Epithelial cell of alveolus of lung (primary cell): Measurements from ENCODE around the gene KLHL11. TPM values are rescaled to one million over a fixed set of nuclear protein-coding genes. Genes with fewer than 3 reads are reported as not detected.

ENCODE experiments used
- total RNA-seq: library from RNA; depleted of rRNA; stranded (reverse); fragments of >200 nt; gene quantifications from 2 replicates; pipeline ENCODE4 v1.2.1, GENCODE V29; 2015

KLHL11 gene, protein sequence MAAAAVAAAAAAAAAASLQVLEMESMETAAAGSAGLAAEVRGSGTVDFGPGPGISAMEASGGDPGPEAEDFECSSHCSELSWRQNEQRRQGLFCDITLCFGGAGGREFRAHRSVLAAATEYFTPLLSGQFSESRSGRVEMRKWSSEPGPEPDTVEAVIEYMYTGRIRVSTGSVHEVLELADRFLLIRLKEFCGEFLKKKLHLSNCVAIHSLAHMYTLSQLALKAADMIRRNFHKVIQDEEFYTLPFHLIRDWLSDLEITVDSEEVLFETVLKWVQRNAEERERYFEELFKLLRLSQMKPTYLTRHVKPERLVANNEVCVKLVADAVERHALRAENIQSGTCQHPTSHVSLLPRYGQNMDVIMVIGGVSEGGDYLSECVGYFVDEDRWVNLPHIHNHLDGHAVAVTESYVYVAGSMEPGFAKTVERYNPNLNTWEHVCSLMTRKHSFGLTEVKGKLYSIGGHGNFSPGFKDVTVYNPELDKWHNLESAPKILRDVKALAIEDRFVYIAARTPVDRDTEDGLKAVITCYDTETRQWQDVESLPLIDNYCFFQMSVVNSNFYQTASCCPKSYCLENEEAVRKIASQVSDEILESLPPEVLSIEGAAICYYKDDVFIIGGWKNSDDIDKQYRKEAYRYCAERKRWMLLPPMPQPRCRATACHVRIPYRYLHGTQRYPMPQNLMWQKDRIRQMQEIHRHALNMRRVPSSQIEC
- 16.3 and 23.9 TPM in 2 replicates for total RNA-seq

DNA sequence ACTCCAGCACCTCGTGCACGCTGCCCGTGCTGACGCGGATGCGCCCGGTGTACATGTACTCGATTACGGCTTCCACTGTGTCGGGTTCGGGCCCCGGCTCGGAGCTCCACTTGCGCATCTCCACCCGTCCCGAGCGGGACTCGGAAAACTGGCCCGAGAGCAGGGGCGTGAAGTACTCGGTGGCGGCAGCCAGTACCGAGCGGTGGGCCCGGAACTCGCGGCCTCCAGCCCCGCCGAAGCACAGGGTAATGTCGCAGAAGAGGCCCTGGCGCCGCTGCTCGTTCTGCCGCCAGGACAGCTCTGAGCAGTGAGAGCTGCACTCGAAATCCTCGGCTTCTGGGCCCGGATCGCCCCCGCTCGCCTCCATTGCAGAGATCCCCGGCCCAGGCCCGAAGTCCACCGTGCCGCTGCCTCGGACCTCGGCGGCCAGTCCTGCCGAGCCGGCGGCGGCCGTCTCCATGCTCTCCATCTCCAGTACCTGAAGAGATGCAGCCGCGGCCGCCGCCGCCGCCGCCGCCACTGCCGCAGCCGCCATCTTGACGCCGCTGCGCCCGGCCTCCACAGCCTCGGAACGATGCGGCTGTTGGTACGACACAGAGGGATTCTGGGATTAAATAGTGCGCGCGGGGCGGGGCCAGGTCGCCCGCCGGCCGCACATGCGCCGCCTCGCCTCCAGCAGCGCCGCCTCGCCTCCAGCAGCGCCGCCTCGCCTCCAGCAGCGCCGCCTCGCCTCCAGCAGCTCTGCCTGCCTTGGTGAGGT, at the start of gene KLHL11:
KLHL11 (minus strand) TSS at position 588 of the 760 bp plus-strand sequence; CDS start at position 535, 53 bp downstream.

GRCh38 chr17:41837761-41838538, 27.3 kb downstream of the KLHL11 start, which contains the start of gene KLHL10:
TSS of gene KLHL10 (plus strand) at chr17:41837825. CDS start at chr17:41837933, 108 bp downstream.

GRCh38 chr17:41835800-41836549, 29.2 kb downstream of the KLHL11 start, which contains the start of gene NT5C3B:
TSS of gene NT5C3B (minus strand) at chr17:41836232. CDS start at chr17:41836193, 39 bp downstream.

DNA sequence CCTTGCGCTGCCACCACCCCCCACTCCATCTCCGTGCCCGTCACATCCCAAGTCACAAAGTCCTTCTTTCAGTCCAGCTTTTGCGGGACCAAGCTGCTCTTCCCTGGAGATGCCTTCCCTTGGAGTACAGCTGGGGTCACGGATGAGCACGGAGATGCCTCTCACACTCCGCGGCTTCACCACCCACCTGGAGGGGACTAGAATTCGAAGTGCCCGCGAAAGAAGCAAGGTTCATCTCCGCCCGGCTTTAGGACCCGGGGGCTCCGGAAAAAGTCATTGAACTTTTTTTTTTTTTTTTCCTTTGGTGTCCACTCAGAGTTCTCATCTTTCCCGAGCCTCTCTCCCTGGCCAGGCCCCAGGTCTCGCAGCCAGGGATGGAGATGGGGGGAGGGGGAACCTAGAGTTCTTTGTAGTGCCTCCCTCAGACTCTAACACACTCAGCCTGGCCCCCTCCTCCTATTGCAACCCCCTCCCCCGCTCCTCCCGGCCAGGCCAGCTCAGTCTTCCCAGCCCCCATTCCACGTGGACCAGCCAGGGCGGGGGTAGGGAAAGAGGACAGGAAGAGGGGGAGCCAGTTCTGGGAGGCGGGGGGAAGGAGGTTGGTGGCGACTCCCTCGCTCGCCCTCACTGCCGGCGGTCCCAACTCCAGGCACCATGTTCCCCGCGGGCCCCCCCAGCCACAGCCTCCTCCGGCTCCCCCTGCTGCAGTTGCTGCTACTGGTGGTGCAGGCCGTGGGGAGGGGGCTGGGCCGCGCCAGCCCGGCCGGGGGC, 52.7 kb downstream of the KLHL11 start, which contains the start of gene FKBP10:
FKBP10 (plus strand) TSS at position 624 of the 771 bp plus-strand sequence; CDS start at position 655, 31 bp downstream.

DNA sequence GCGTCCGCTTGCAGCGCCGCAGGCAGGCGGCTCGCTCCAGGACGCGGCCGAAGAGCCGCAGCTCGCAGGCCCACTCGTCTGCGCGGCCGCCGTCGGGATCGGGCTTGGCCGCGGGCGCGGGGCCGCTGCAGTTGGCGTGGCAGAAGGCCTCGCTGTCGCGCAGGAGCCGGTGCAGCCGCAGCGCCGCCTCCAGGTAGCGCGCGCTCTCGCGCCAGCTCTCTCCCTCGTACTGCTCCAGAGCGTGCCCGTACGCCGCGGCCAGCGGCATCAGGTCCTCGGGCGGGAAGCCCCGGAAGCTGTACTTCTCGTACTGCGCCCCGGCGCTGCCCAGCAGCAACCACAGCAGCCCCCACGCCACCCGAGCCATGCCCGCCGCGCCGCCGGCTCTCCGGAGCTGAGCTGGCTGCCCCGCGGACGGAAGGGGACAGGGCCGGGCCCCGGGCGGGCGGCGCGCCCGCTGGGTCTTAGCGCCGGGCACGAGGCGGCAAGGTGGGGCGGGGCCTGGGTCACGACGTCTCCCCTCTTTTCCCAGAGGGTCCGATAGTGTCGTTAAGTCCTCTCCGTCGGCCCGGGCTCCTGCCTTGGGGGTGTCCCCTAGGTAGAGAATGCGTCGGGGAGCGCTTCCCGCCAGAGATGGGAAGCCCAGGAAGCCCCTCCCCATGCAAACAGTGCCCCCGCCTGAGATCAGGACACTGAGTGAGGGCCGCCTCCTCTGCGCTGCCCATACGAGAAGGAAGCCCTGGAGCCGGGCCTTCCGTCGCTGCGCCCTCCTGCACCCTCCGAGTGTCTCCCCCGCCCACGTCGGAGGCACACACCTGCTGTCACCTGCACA, 53.5 kb downstream of the KLHL11 start, which contains the start of gene P3H4:
P3H4 (minus strand) TSS at position 401 of the 832 bp plus-strand sequence; CDS start at position 367, 34 bp downstream.

Other genes with a start within 250 kb of the KLHL11 start
- gene KRT17, start 240.8 kb downstream of the KLHL11 start, total RNA-seq: 11.0 and 103 TPM in 2 replicates
- 116 and 382 TPM in 2 replicates for gene EIF1, start 176.5 kb downstream of the KLHL11 start, total RNA-seq
- not detected in 2 replicates for gene GAST, start 153.1 kb downstream of the KLHL11 start, total RNA-seq
- under 0.01 and 0.40 TPM in 2 replicates for gene HAP1, start 130.8 kb downstream of the KLHL11 start, total RNA-seq
- gene JUP, start 78.7 kb downstream of the KLHL11 start, total RNA-seq: 118 and 240 TPM in 2 replicates
- 97.5 and 116 TPM in 2 replicates for gene P3H4, start 53.5 kb downstream of the KLHL11 start, total RNA-seq
- 517 and 587 TPM in 2 replicates for gene FKBP10, start 52.4 kb downstream of the KLHL11 start, total RNA-seq
- 36.6 and 71.5 TPM in 2 replicates for gene NT5C3B, start 29.2 kb downstream of the KLHL11 start, total RNA-seq
- gene KLHL10, start 27.6 kb downstream of the KLHL11 start, total RNA-seq: not detected in 2 replicates
- gene ACLY, start 53.5 kb upstream of the KLHL11 start, total RNA-seq: 123 and 285 TPM in 2 replicates
- gene ODAD4, start 65.2 kb upstream of the KLHL11 start, total RNA-seq: 0.52 and 1.9 TPM in 2 replicates
- gene CNP, start 101.4 kb upstream of the KLHL11 start, total RNA-seq: 58.9 and 69.8 TPM in 2 replicates
- 52.6 and 63.4 TPM in 2 replicates for gene DNAJC7, start 152.0 kb upstream of the KLHL11 start, total RNA-seq
- 45.0 and 47.1 TPM in 2 replicates for gene NKIRAS2, start 154.7 kb upstream of the KLHL11 start, total RNA-seq
- 0.13 and 2.1 TPM in 2 replicates for gene C17orf113, start 185.2 kb upstream of the KLHL11 start, total RNA-seq
- not detected in 2 replicates for gene ZNF385C, start 233.1 kb upstream of the KLHL11 start, total RNA-seq
- gene DHX58, start 247.3 kb upstream of the KLHL11 start, total RNA-seq: 8.3 and 9.7 TPM in 2 replicates